ENCODE measurements around the gene ACVR1. TPM values are rescaled to one million over a fixed set of nuclear protein-coding genes. Genes with fewer than 3 reads are reported as not detected.

Gene ACVR1
- total RNA-seq, 1 donor from 2014 or later: 24.3 TPM

DNA sequence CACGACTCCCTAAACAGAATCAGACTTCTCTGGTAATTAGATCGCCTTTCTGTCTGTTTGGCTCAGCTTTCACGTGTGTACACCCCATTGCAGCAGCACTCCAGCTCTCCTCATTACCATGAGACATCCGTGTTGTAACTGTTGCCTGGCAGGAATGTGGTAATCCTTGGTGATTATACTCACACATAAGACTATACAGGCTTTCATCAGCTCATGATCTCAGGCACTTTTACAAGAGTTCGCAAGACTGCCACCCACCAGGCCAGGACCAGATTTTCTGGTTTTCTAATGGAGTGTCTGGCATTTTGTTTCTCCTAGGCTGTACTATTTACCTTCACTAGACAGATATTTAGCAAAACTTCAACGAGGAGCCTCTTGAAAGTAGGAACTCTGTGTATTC is 50.2 kb downstream of the ACVR1 start:
- TF ChIP-seq, protein P1, sequence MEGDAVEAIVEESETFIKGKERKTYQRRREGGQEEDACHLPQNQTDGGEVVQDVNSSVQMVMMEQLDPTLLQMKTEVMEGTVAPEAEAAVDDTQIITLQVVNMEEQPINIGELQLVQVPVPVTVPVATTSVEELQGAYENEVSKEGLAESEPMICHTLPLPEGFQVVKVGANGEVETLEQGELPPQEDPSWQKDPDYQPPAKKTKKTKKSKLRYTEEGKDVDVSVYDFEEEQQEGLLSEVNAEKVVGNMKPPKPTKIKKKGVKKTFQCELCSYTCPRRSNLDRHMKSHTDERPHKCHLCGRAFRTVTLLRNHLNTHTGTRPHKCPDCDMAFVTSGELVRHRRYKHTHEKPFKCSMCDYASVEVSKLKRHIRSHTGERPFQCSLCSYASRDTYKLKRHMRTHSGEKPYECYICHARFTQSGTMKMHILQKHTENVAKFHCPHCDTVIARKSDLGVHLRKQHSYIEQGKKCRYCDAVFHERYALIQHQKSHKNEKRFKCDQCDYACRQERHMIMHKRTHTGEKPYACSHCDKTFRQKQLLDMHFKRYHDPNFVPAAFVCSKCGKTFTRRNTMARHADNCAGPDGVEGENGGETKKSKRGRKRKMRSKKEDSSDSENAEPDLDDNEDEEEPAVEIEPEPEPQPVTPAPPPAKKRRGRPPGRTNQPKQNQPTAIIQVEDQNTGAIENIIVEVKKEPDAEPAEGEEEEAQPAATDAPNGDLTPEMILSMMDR (IDR thresholded peaks at IDR 0.05; ENCODE audit: unreplicated experiment): no peak
- H3K27ac Mint-ChIP-seq: peak overlapping the region; percentile 80
- no peaks in the 10 kb centered on the region for H3K27me3 Mint-ChIP-seq
- H3K9me3 Mint-ChIP-seq (ENCODE audit: low read depth): no peaks in the 10 kb centered on the region
- peaks cover 5% of the 10 kb centered on the region for H3K4me1 Mint-ChIP-seq (ENCODE audit: low read depth)
- peaks cover 9% of the 10 kb centered on the region for H3K36me3 Mint-ChIP-seq (ENCODE audit: insufficient read depth)
- no peak overlapping the region for H3K4me3 Mint-ChIP-seq (ENCODE audit: low read depth)
- no peak for DNase-seq (ENCODE audit: low spot score, unreplicated experiment)

DNA sequence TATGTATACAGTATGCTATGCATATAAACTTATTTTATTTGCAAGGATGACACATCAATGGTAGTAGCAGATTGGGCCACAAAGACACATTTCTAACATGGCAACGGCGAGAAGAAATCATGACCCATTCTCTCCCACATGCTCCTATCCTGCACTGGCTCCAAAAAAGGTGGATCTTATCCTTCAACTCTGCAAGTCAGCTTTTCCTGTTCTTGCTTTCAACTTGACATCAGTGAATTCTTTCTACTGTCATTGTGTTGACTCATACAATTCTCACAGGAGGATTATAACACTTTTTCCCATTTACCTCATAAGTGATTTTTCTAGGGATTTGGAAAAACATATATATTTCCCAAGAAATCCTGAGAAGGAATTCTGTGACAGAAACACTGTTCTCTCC is 53.1 kb downstream of the ACVR1 start:
- DNase-seq (ENCODE audit: low spot score, unreplicated experiment): no peak
- Mint-ChIP-seq H3K4me3 (ENCODE audit: low read depth) (no peak overlapping the region), H3K9me3 (ENCODE audit: low read depth) (no peaks in the 10 kb centered on the region), H3K27ac (no peak overlapping the region), H3K27me3 (no peaks in the 10 kb centered on the region), H3K36me3 (ENCODE audit: insufficient read depth) (peaks cover 14% of the 10 kb centered on the region), H3K4me1 (ENCODE audit: low read depth) (peaks cover 5% of the 10 kb centered on the region)
- TF ChIP-seq, protein P1 (IDR thresholded peaks at IDR 0.05; ENCODE audit: unreplicated experiment): no peak

DNA sequence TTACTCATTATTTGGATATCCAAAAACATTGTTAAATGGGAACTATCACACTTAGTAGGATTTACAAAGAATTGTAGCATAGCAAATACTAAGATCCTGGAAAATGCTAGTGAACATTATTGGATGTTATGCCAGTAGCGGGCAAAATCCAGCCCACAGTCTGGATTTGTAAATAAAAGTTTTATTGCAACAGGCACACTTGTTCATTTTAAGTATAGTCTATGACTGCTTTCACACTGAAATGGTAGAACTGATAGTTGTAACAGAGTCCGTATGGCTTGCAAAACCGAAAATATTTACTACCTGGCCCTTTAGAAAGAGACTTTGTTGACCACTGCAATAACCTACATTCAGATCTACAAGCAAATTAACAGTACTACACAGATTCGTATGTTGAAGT is 53.6 kb downstream of the ACVR1 start:
- H3K9me3 Mint-ChIP-seq (ENCODE audit: low read depth): no peaks in the 10 kb centered on the region
- peaks cover 3% of the 10 kb centered on the region for H3K4me1 Mint-ChIP-seq (ENCODE audit: low read depth)
- H3K4me3 Mint-ChIP-seq (ENCODE audit: low read depth): no peak overlapping the region
- peaks cover 14% of the 10 kb centered on the region for H3K36me3 Mint-ChIP-seq (ENCODE audit: insufficient read depth)
- H3K27me3 Mint-ChIP-seq: no peaks in the 10 kb centered on the region
- no peak for DNase-seq (ENCODE audit: low spot score, unreplicated experiment)
- TF ChIP-seq, protein P1 (IDR thresholded peaks at IDR 0.05; ENCODE audit: unreplicated experiment): no peak
- H3K27ac Mint-ChIP-seq: no peak overlapping the region

DNA sequence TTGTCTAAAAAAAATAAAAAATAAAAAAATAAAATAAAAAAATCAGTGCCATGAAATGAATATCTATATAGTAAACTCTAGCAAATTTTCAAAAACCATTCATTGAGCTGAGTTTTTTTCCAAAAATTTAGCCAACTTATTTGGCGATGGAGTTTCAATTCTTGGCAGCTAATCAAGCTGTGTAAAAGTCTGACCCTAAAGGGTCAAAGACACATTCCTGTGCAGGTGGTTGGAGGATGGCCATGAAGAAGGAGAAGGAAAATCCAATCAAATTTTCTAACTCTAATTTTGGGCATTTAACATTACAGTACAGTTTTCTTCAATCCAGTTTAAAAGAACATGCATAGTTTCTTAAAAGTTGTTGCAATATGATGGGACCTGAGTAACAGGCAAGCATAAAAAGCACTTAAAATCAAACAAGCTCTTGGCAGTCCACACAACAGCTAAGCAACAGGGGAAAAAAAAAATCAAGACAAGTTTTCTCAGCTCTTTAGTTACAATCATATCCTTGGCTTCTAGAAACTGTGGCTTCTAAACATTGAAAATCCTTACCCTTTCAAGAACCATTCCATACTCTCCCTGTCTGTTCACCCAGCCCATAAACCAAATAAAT is 54.5 kb downstream of the ACVR1 start:
- H3K9me3 Mint-ChIP-seq (ENCODE audit: low read depth): no peaks in the 10 kb centered on the region
- H3K4me3 Mint-ChIP-seq (ENCODE audit: low read depth): no peak overlapping the region
- H3K4me1 Mint-ChIP-seq (ENCODE audit: low read depth): peaks cover 2% of the 10 kb centered on the region
- no peak for DNase-seq (ENCODE audit: low spot score, unreplicated experiment)
- H3K27me3 Mint-ChIP-seq: no peaks in the 10 kb centered on the region
- H3K27ac Mint-ChIP-seq: no peak overlapping the region
- TF ChIP-seq, protein P1 (IDR thresholded peaks at IDR 0.05; ENCODE audit: unreplicated experiment): no peak
- H3K36me3 Mint-ChIP-seq (ENCODE audit: insufficient read depth): peaks cover 21% of the 10 kb centered on the region

DNA sequence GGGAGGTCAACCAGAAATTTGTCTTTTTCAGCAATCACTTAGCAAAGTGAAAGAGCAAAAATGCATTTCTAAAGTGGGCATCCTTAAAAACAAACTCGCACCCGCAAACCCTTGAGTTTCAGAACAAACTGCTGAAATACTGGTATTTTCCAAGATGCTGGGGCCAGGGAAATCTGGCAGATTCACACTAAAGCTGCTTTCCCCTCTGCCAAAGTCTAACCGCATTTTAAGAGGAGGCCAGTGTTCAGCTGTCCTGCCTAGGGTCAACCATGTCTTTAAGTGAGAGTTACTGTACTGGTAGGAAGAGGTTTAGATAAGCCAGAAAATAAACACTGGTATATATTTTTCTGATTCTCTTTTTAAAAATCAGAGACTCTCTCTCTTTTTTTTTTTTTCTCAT is 55.9 kb downstream of the ACVR1 start:
- Mint-ChIP-seq H3K9me3 (ENCODE audit: low read depth) (no peaks in the 10 kb centered on the region), H3K4me3 (ENCODE audit: low read depth) (no peak overlapping the region), H3K27ac (no peak overlapping the region), H3K27me3 (no peaks in the 10 kb centered on the region), H3K36me3 (ENCODE audit: insufficient read depth) (peaks cover 22% of the 10 kb centered on the region), H3K4me1 (ENCODE audit: low read depth) (no peaks in the 10 kb centered on the region)
- TF ChIP-seq, protein P1 (IDR thresholded peaks at IDR 0.05; ENCODE audit: unreplicated experiment): no peak
- no peak for DNase-seq (ENCODE audit: low spot score, unreplicated experiment)

All from progenitor cell of endocrine pancreas (in vitro differentiated cells).